PC-9 (cell line): ENCODE results near the gene BPTF. TPM values are rescaled to one million over a fixed set of nuclear protein-coding genes. Genes with fewer than 3 reads are reported as not detected.
A peak's percentile ranks its signal among the peaks of the same experiment; 100 is the strongest.

Experiments used
- BruUV-seq: library from RNA; stranded (reverse); fragments of 400-500 nt; replicated peaks from 2 replicates; lab custom pipeline; 2021; lab: Mats Ljungman, UMichigan
- CTCF ChIA-PET: fragments of 300-600 bp; sonication (Branson Sonifier 250); formaldehyde crosslinking; loops from one replicate; lab custom pipeline; 2022; ENCODE audit warnings: antibody characterized with exemption; lab: Charles Lee
- POLR2A ChIA-PET: fragments of 300-600 bp; sonication (Branson Sonifier 250); formaldehyde crosslinking; loops from one replicate; lab custom pipeline; 2022; ENCODE audit warnings: antibody characterized with exemption; ENCODE audit not compliant: unreplicated experiment; lab: Charles Lee
- DNase-seq, 2 experiments: peaks; one replicate each; pipeline versions ENCODE4 v3.0.0 to v3.0.0-alpha.2; 2015 to 2022; ENCODE audit warnings: mixed read lengths in 1 of 2
- H2AFZ ChIP-seq: fragments of 200-600 bp; sonication (generic); 2 replicates; pipeline ENCODE4 v1.8.1; 2017; ENCODE audit warnings: antibody characterized with exemption
- H3F3A ChIP-seq: fragments of 200-600 bp; sonication (generic); 2 replicates; pipeline ENCODE4 v1.8.1; 2017; ENCODE audit warnings: antibody characterized with exemption, mild to moderate bottlenecking, low read depth; ENCODE audit not compliant: insufficient read depth
- H3K27ac ChIP-seq: fragments of 200-600 bp; sonication (generic); 2 replicates; pipeline ENCODE4 v1.6.1; 2016; ENCODE audit warnings: mixed run types
- H3K27me3 ChIP-seq: fragments of 200-600 bp; sonication (generic); 2 replicates; pipeline ENCODE4 v1.6.1; 2016; ENCODE audit warnings: low read depth, mixed run types; ENCODE audit not compliant: insufficient read depth
- H3K36me3 ChIP-seq: fragments of 200-600 bp; sonication (generic); 2 replicates; pipeline ENCODE4 v1.6.1; 2016; ENCODE audit warnings: low read depth, mixed run types
- H3K4me1 ChIP-seq: fragments of 200-600 bp; sonication (generic); replicated peaks from 2 replicates; pipeline ENCODE4 v1.6.1; 2016; ENCODE audit warnings: mixed run types; ENCODE audit not compliant: insufficient read depth
- H3K4me2 ChIP-seq: fragments of 200-600 bp; sonication (generic); 2 replicates; pipeline ENCODE4 v1.6.1; 2017; ENCODE audit warnings: mixed run types
- H3K4me3 ChIP-seq: fragments of 200-600 bp; sonication (generic); 2 replicates; pipeline ENCODE4 v1.6.1; 2016; ENCODE audit warnings: mixed run types
- H3K79me2 ChIP-seq: fragments of 200-600 bp; sonication (generic); 2 replicates; pipeline ENCODE4 v1.6.1; 2017; ENCODE audit warnings: low read depth, mixed run types
- H3K9me2 ChIP-seq: fragments of 200-600 bp; sonication (generic); 2 replicates; pipeline ENCODE4 v1.8.1; 2017; ENCODE audit warnings: mild to moderate bottlenecking; ENCODE audit not compliant: insufficient read depth
- H3K9me3 ChIP-seq: fragments of 200-600 bp; sonication (generic); 2 replicates; pipeline ENCODE4 v1.8.1; 2016; ENCODE audit warnings: low read depth; ENCODE audit not compliant: insufficient read depth
- H4K20me1 ChIP-seq: fragments of 200-600 bp; sonication (generic); 2 replicates; pipeline ENCODE4 v1.8.1; 2017; ENCODE audit not compliant: insufficient read depth
- EZH2 ChIP-seq: fragments of 200-600 bp; sonication (generic); IDR thresholded peaks from 2 replicates; pipeline ENCODE4 v1.8.0; 2017; ENCODE audit warnings: antibody characterized with exemption, low read depth
- intact Hi-C: fragments of 100-400 bp; cut with micrococcal nuclease; formaldehyde crosslinking; loops from one replicate; pipeline ENCODE4 v1.10.0; 2022; ENCODE audit not compliant: unreplicated experiment
- total RNA-seq: library from RNA; stranded (reverse); gene quantifications from 2 replicates; pipeline ENCODE4 v1.2.3, GENCODE V29; 2021
- TF ChIP-seq, protein P1 (sequence below): fragments of 200-600 bp; sonication (generic); conservative IDR thresholded peaks from 2 replicates; pipeline ENCODE4 v1.6.1; 2017; ENCODE audit warnings: mixed run types, antibody characterized with exemption, mild to moderate bottlenecking, moderate library complexity

The BPTF gene
- total RNA-seq, 1 experiment from 2014 or later = 95.6 TPM

GRCh38 chr17:67830440-67830839, 5.1 kb downstream of the BPTF start:
- peaks cover 94% of the 10 kb centered on the region for H3K79me2 ChIP-seq
- 0 out of 2 replicates have a peak overlapping the region, but pooled peaks have one; percentile 8 for H3K4me2 ChIP-seq
- H3K4me3 ChIP-seq = no peak overlapping the region
- no peak overlapping the region for H2AFZ ChIP-seq
- H3K36me3 ChIP-seq = no peaks in the 10 kb centered on the region
- no peaks in the 10 kb centered on the region for H3K27me3 ChIP-seq
- H3K9me2 ChIP-seq = no peaks in the 10 kb centered on the region
- intact Hi-C loops = no loop called here
- no peak for DNase-seq
- no peaks in the 10 kb centered on the region for H3K9me3 ChIP-seq
- BruUV-seq = no TSS peak
- ChIA-PET CTCF (no interaction called here), POLR2A (no interaction called here)
- no peak overlapping the region for H3K27ac ChIP-seq
- TF ChIP-seq, protein P1, sequence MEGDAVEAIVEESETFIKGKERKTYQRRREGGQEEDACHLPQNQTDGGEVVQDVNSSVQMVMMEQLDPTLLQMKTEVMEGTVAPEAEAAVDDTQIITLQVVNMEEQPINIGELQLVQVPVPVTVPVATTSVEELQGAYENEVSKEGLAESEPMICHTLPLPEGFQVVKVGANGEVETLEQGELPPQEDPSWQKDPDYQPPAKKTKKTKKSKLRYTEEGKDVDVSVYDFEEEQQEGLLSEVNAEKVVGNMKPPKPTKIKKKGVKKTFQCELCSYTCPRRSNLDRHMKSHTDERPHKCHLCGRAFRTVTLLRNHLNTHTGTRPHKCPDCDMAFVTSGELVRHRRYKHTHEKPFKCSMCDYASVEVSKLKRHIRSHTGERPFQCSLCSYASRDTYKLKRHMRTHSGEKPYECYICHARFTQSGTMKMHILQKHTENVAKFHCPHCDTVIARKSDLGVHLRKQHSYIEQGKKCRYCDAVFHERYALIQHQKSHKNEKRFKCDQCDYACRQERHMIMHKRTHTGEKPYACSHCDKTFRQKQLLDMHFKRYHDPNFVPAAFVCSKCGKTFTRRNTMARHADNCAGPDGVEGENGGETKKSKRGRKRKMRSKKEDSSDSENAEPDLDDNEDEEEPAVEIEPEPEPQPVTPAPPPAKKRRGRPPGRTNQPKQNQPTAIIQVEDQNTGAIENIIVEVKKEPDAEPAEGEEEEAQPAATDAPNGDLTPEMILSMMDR = no peak
- TF ChIP-seq EZH2 = no peak
- H3F3A ChIP-seq = no peaks in the 10 kb centered on the region; the same call in 1 of the 2 replicates
- peaks cover 29% of the 10 kb centered on the region for H4K20me1 ChIP-seq
- peaks cover 9% of the 10 kb centered on the region; the same call in 1 of the 2 replicates for H3K4me1 ChIP-seq

DNA sequence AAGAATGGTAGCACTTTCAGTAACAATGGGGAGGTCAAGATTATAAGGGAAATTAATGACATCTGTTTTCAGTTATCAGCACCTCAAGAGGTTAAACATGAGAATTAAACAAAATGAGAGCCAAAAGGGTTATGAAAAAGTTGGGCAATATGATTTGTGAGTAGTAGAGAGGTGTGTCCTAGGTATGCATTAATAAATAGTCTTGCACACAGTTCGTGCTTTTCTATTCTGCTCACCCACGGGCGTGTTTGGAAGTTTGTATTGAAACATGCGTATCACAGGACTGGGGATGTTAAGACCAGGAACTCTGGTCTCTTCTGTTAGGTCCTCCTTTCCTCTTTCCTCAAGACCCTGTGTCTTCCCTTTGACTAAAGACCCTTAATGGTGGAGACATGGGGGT, 6.0 kb downstream of the BPTF start:
- no peak for DNase-seq
- CTCF ChIA-PET = no interaction called here
- Histone ChIP-seq H3K79me2 (peaks cover 99% of the 10 kb centered on the region), H3K27me3 (no peaks in the 10 kb centered on the region), H3K9me3 (no peaks in the 10 kb centered on the region), H3K36me3 (no peaks in the 10 kb centered on the region), H3K4me2 (no peak overlapping the region), H3K4me3 (no peak overlapping the region), H3K9me2 (no peaks in the 10 kb centered on the region), H4K20me1 (peaks cover 29% of the 10 kb centered on the region), H2AFZ (no peak overlapping the region), H3K27ac (no peak overlapping the region), H3F3A (no peaks in the 10 kb centered on the region; the same call in 1 of the 2 replicates), H3K4me1 (peaks cover 9% of the 10 kb centered on the region; the same call in 1 of the 2 replicates)
- TF ChIP-seq, protein P1 = no peak
- no peak for TF ChIP-seq EZH2
- POLR2A ChIA-PET = no interaction called here
- no TSS peak for BruUV-seq
- intact Hi-C loops = no loop called here

GRCh38 chr17:67833134-67833533, 7.8 kb downstream of the BPTF start:
- CTCF ChIA-PET = interaction anchor here (0.7 kb wide), 1 partner anchor 61 kb away, joined by 14 read pairs; no protein-coding TSS in a partner anchor

More at GRCh38 chr17:67833134-67833533, 7.8 kb downstream of the BPTF start:
- Histone ChIP-seq H3K9me3 (no peaks in the 10 kb centered on the region), H3K79me2 (peaks cover 100% of the 10 kb centered on the region), H3K4me1 (no peaks in the 10 kb centered on the region; the same call in 1 of the 2 replicates), H4K20me1 (peaks cover 45% of the 10 kb centered on the region), H3K4me2 (no peak overlapping the region), H3F3A (no peaks in the 10 kb centered on the region; the same call in 1 of the 2 replicates), H3K27ac (no peak overlapping the region), H3K9me2 (no peaks in the 10 kb centered on the region), H3K27me3 (no peaks in the 10 kb centered on the region), H2AFZ (no peak overlapping the region), H3K4me3 (no peak overlapping the region), H3K36me3 (no peaks in the 10 kb centered on the region; the same call in 1 of the 2 replicates)
- no peak for DNase-seq
- intact Hi-C loops = no loop called here
- POLR2A ChIA-PET = no interaction called here
- TF ChIP-seq EZH2 = no peak
- TF ChIP-seq, protein P1 = no peak
- BruUV-seq = no TSS peak
